ENCODE data around the gene EHMT1. TPM values are rescaled to one million over a fixed set of nuclear protein-coding genes. Genes with fewer than 3 reads are reported as not detected.

EHMT1 gene
- total RNA-seq, 4 donors from 2014 or later, result 57.6 to 103 (median 76.8) TPM

DNA sequence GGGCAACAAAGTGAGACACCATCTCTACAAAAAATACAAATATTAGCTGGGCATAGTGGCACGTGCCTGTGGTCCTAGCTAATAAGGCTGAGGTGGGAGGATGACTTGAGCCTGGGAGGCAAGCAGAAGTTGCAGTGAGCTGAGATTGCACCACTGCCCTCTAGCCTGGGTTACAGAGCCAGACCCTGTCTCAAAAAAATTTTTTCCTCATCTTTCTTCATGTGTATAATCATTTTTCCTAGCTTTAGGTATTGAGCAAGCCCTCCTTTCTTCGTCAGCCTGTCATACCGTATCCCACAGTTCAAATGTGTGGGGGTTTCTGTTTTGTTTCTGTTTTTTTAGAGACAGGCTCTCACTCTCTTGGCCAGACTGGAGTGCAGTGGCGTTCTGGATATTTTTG is 41.3 kb downstream of the EHMT1 start:
- DNase-seq (ENCODE audit: low spot score) (no peak), ATAC-seq (ENCODE audit: low FRiP score) (peak; percentile 90)
- TF ChIP-seq, protein P1, sequence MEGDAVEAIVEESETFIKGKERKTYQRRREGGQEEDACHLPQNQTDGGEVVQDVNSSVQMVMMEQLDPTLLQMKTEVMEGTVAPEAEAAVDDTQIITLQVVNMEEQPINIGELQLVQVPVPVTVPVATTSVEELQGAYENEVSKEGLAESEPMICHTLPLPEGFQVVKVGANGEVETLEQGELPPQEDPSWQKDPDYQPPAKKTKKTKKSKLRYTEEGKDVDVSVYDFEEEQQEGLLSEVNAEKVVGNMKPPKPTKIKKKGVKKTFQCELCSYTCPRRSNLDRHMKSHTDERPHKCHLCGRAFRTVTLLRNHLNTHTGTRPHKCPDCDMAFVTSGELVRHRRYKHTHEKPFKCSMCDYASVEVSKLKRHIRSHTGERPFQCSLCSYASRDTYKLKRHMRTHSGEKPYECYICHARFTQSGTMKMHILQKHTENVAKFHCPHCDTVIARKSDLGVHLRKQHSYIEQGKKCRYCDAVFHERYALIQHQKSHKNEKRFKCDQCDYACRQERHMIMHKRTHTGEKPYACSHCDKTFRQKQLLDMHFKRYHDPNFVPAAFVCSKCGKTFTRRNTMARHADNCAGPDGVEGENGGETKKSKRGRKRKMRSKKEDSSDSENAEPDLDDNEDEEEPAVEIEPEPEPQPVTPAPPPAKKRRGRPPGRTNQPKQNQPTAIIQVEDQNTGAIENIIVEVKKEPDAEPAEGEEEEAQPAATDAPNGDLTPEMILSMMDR (IDR thresholded peaks at IDR 0.05), result no peak

GRCh38 chr9:137663584-137663983 is 44.8 kb downstream of the EHMT1 start:
- TF ChIP-seq, protein P1 (IDR thresholded peaks at IDR 0.05), result no peak
- no peak for DNase-seq (ENCODE audit: low spot score)
- no peak for ATAC-seq (ENCODE audit: low FRiP score)

DNA sequence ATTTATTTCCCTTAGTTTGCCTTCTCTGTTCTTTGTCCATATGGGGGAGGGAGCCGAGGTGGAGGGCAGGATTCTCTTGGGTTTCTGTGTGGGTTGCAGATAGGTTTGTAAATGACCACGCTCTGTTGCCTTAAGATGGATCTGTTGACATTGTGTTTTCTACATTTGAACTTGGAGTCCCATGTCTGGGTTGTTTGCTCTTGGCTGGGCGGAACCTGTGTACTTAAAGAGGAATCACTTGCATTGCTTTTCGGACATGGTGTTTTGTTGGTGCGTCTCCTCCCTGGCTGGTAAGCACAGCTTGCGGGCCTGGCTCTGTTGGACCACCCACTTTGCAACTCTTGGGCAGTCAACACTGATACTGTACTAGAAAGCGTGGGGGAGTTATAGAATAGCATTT is 45.9 kb downstream of the EHMT1 start:
- TF ChIP-seq, protein P1 (IDR thresholded peaks at IDR 0.05), result no peak
- DNase-seq (ENCODE audit: low spot score) (no peak), ATAC-seq (ENCODE audit: low FRiP score) (no peak)

DNA sequence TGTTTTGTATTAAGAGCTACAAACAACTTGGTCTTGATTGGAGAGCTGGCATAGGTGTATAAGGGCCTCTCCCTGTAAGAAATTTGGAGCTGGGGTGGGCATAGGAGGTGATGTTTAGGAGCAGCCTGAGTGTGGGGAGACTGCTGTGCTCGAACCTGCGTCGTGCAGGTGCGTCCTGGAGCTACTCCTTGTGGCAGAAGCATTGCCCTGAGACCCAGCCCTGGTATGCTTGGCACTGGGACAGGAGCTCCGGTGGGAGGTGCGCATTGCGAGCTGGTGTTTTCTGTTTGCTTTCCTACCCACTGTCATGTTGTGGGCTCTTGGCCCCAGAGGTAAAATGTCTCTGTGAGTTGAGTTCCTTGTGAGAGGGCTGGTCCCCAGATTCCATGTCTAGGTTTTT is 46.4 kb downstream of the EHMT1 start:
- TF ChIP-seq, protein P1 (IDR thresholded peaks at IDR 0.05), result no peak
- no peak for DNase-seq (ENCODE audit: low spot score)
- ATAC-seq (ENCODE audit: low FRiP score), result no peak

DNA sequence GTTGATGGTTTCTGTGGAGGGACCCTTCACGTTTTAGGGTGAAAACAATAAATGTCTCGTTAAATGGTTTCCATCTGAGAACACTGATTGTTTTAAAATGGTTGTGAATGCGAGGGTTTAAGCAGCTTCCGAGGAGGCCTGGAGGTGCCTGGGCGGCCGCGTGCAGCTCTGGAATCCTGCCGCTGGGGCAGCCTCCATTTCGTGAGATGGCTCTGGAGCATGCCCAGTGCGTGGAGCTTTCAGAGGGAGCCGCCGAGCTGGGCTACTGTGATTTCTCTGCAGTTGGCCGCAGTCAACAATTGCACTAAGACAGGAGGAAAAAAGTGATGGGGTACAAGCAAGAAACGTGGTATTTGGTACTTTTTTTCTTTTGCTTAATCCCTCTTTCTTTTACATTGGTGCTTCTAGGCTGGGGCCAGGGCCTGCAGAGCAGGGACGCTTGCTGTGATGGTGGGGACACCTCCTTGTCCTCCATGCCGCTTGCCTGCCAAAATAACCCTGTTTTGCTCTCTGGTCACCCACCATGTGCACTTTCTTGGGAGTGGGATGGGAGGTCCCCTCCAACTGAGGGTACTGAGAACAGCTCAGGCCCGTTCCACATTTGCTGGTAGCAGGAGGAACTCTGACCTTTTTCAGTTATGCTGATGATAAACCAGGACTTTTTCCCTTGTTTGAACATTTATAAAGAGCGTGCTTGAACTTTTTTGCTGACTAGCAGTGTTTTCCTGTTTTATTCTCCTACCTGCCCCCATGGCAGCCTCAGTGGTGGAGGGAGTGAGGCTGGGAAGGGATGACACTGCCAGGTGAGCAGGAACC is 47.1 kb downstream of the EHMT1 start:
- no peak for ATAC-seq (ENCODE audit: low FRiP score)
- no peak for DNase-seq (ENCODE audit: low spot score)

DNA sequence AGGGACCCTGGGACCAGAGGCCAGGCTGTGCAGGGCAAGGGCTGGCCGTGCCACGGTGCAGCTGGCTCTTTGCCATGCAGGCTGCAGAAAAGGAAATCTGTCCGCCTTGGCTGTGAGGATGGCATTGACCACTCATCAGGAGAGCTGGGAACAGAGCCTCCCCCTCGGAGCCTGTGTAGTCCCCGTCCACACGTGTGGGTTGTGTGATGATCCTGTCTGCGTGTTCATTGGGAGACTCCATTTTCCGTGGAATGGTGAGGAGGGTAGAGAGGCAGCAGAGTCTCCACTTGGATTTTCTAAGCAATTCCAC is 47.7 kb downstream of the EHMT1 start:
- TF ChIP-seq, protein P1 (IDR thresholded peaks at IDR 0.05), result no peak
- no peak for DNase-seq (ENCODE audit: low spot score)
- no peak for ATAC-seq (ENCODE audit: low FRiP score)

More for the DNA sequence above, 47.1 kb downstream of the EHMT1 start:
- TF ChIP-seq, protein P1 (IDR thresholded peaks at IDR 0.05), result no peak
